ENCODE measurements around the gene TFG.
A peak's percentile ranks its signal among the peaks of the same experiment; 100 is the strongest.

TFG gene

GRCh38 chr3:100759950-100760349 lies 50.7 kb downstream of the TFG start:
- FAIRE-seq: no peak

- FAIRE-seq: no peak
These were observed 51.1 kb downstream of the TFG start for GRCh38 chr3:100760377-100760776.

- no peak for FAIRE-seq
These were observed 52.1 kb downstream of the TFG start for GRCh38 chr3:100761211-100761942.

- no peak for FAIRE-seq
These were observed 52.7 kb downstream of the TFG start for GRCh38 chr3:100761951-100762350.

GRCh38 chr3:100765437-100765975 lies 56.2 kb downstream of the TFG start:
- no peak for FAIRE-seq

GRCh38 chr3:100766069-100766468 lies 56.8 kb downstream of the TFG start:
- FAIRE-seq: no peak

- FAIRE-seq: no peak
These were observed 60.4 kb downstream of the TFG start for GRCh38 chr3:100769693-100770092.

- no peak for FAIRE-seq
These were observed 65.9 kb downstream of the TFG start for GRCh38 chr3:100775226-100775625.

GRCh38 chr3:100775669-100776068 lies 66.4 kb downstream of the TFG start:
- FAIRE-seq: no peak

- no peak for FAIRE-seq
These were observed 66.9 kb downstream of the TFG start for GRCh38 chr3:100776097-100776729.

- no peak for FAIRE-seq
These were observed 67.5 kb downstream of the TFG start for GRCh38 chr3:100776746-100777145.

- no peak for FAIRE-seq
These were observed 68.0 kb downstream of the TFG start for GRCh38 chr3:100777271-100777670.

- no peak for FAIRE-seq
These were observed 70.2 kb downstream of the TFG start for GRCh38 chr3:100779480-100779879.

GRCh38 chr3:100780071-100780622 lies 70.9 kb downstream of the TFG start:
- FAIRE-seq: no peak

- FAIRE-seq: no peak
These were observed 72.0 kb downstream of the TFG start for GRCh38 chr3:100781301-100781700.

- FAIRE-seq: no peak
These were observed 73.1 kb downstream of the TFG start for GRCh38 chr3:100782348-100782747.

GRCh38 chr3:100782906-100783305 lies 73.6 kb downstream of the TFG start:
- FAIRE-seq: no peak

GRCh38 chr3:100783619-100784018 lies 74.3 kb downstream of the TFG start:
- FAIRE-seq: no peak

- FAIRE-seq: no peak
These were observed 80.3 kb downstream of the TFG start for GRCh38 chr3:100789579-100789978.

GRCh38 chr3:100796556-100796955 lies 87.3 kb downstream of the TFG start:
- FAIRE-seq: peak; percentile 63

GRCh38 chr3:100798012-100798411 lies 88.7 kb downstream of the TFG start:
- FAIRE-seq: no peak
